Measurements from ENCODE around the gene PLS3. TPM values are rescaled to one million over a fixed set of nuclear protein-coding genes. Genes with fewer than 3 reads are reported as not detected.

The PLS3 gene
- total and polyA plus RNA-seq, 9 of the 15 experiments (the other 6 are each of a cell fraction or from before 2014, with no cell fraction given) = 0.03 to 0.42 (median 0.03) TPM; not detected in 4

DNA sequence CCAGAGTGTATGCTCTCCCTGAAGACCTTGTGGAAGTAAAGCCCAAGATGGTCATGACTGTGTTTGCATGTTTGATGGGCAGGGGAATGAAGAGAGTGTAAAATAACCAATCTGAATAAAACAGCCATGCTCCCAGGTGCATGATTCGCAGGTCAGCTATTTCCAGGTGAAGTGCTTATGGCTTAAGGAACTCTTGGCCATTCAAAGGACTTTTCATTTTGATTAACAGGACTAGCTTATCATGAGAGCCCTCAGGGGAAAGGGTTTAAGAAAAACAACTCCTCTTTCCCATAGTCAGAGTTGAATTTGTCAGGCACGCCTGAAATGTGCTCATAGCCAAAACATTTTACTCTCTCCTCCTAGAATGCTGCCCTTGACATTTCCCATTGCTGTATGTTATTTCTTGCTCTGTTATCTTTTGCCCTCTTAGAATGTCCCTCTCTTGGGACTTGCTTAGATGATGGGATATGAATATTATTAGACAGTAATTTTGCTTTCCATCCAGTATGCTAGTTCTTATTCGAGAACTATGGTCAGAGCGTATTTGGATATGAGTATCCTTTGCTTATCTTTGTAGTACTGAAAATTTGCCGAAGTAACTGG, 88.6 kb downstream of the PLS3 start:
- Histone ChIP-seq H3K27ac (ENCODE audit: extremely low read depth, low read depth, low read length) (no peak overlapping the region), H3K79me2 (ENCODE audit: control insufficient read depth, insufficient read depth, low read length) (no peaks in the 10 kb centered on the region), H3K9me1 (ENCODE audit: control insufficient read depth, insufficient read depth, low read length) (no peaks in the 10 kb centered on the region), H3K4me2 (ENCODE audit: insufficient read depth, low read length) (no peak overlapping the region), H3K9ac (ENCODE audit: insufficient read depth in 1 of 2, low read depth in 2 of 2, low read length in 2 of 2) (no peak overlapping the region), H4K20me1 (replicated peaks; ENCODE audit: control insufficient read depth, insufficient read depth, low read length) (no peaks in the 10 kb centered on the region), H3K9me3 (replicated peaks; ENCODE audit: control insufficient read depth, insufficient read depth, low read depth, low read length) (no peaks in the 10 kb centered on the region), H3K27me3 (ENCODE audit: control insufficient read depth in 2 of 2, insufficient read depth in 2 of 2, low read length in 2 of 2) (no peaks in the 10 kb centered on the region), H2AFZ (ENCODE audit: low read depth, low read length) (no peak overlapping the region), H3K36me3 (ENCODE audit: control insufficient read depth, insufficient read depth, low read length) (no peaks in the 10 kb centered on the region), H3K4me1 (replicated peaks in 1 of 2; ENCODE audit: control insufficient read depth in 2 of 2, insufficient read depth in 2 of 2, low read length in 2 of 2) (no peaks in the 10 kb centered on the region), H3K4me3 (no peak overlapping the region)
- CTCF ChIA-PET (ENCODE audit: low intra/inter-chr PET ratio) = no interaction called here
- POLR2A ChIA-PET = no interaction called here
- BruUV-seq (replicated peaks) = no TSS peak
- FAIRE-seq = no peak
- 3% methylated on average over 5 of the region's 5 CpGs for WGBS (ENCODE audit: insufficient coverage, low coverage, missing lambda C conversion rate)
- intact Hi-C loops (cut with micrococcal nuclease) (loop anchor here (10.0 kb wide), 1 partner anchor 425 kb away; no protein-coding TSS in a partner anchor), in situ Hi-C loops (cut with MboI) (no loop called here)
- no peak for ATAC-seq
- no peak for DNase-seq (ENCODE audit: extremely low read depth in 1 of 4, low spot score in 3 of 4)
- TF ChIP-seq ZNF830 (CRISPR knock-in tag; IDR thresholded peaks at IDR 0.05) (no peak), ZNF431 (CRISPR knock-in tag; IDR thresholded peaks at IDR 0.05) (no peak), PRMT5 (CRISPR knock-in tag; IDR thresholded peaks at IDR 0.05) (no peak), FOXK1 (CRISPR knock-in tag; IDR thresholded peaks at IDR 0.05; ENCODE audit: borderline replicate concordance) (no peak), MIER1 (IDR thresholded peaks at IDR 0.05; ENCODE audit: low read depth) (no peak), ZC3H11A (IDR thresholded peaks at IDR 0.05; ENCODE audit: low read depth, low read length) (no peak), TFAP4 (CRISPR knock-in tag; IDR thresholded peaks at IDR 0.05; ENCODE audit: borderline replicate concordance) (no peak), MBD1 (CRISPR knock-in tag; IDR thresholded peaks at IDR 0.05) (no peak), E2F4 (CRISPR knock-in tag; IDR thresholded peaks at IDR 0.05; ENCODE audit: low read depth) (no peak), MXI1 (IDR thresholded peaks at IDR 0.05; ENCODE audit: low read depth, low read length) (no peak), BCLAF1 (IDR thresholded peaks at IDR 0.05; ENCODE audit: borderline replicate concordance in 1 of 2, control insufficient read depth in 1 of 2, low read depth in 2 of 2, low read length in 1 of 2) (no peak), ZNF76 (CRISPR knock-in tag; IDR thresholded peaks at IDR 0.05; ENCODE audit: borderline replicate concordance) (no peak)
- TF ChIP-seq, protein P1, sequence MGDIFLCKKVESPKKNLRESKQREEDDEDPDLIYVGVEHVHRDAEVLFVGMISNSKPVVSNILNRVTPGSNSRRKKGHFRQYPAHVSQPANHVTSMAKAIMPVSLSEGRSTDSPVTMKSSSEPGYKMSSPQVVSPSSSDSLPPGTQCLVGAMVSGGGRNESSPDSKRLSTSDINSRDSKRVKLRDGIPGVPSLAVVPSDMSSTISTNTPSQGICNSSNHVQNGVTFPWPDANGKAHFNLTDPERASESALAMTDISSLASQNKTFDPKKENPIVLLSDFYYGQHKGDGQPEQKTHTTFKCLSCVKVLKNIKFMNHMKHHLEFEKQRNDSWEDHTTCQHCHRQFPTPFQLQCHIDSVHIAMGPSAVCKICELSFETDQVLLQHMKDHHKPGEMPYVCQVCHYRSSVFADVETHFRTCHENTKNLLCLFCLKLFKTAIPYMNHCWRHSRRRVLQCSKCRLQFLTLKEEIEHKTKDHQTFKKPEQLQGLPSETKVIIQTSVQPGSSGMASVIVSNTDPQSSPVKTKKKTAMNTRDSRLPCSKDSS (IDR thresholded peaks at IDR 0.05; ENCODE audit: low read depth, partially characterized antibody) = no peak
